ENCODE measurements around the gene SRA1.

SRA1 gene

DNA sequence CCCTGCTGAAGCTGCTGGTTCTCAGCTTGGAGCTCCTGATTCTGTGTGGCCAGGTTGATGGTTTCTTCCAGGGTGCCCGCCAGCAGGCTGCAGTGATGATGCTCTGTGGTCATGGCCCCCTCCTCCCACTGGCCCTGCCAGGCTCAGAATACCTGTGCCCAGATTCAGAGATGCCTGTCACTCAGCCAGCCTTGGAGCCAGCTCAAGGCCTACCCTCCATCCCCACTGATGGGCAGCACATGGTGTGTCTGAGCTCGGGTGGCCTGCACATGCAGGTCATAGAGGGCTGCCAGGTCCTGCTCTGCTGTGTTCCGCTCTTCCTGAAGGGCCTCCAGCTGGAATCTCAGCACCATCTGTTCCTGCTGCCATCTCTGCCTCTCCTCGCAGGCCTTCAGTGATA is 12.8 kb upstream of the SRA1 start:
- no peak for FAIRE-seq

GRCh38 chr5:140569197-140569596 is 11.9 kb upstream of the SRA1 start:
- no peak for FAIRE-seq

- no peak for FAIRE-seq
Observed at GRCh38 chr5:140568443-140569063, 11.3 kb upstream of the SRA1 start.

- no peak for FAIRE-seq
Observed at GRCh38 chr5:140567871-140568270, 10.6 kb upstream of the SRA1 start.

DNA sequence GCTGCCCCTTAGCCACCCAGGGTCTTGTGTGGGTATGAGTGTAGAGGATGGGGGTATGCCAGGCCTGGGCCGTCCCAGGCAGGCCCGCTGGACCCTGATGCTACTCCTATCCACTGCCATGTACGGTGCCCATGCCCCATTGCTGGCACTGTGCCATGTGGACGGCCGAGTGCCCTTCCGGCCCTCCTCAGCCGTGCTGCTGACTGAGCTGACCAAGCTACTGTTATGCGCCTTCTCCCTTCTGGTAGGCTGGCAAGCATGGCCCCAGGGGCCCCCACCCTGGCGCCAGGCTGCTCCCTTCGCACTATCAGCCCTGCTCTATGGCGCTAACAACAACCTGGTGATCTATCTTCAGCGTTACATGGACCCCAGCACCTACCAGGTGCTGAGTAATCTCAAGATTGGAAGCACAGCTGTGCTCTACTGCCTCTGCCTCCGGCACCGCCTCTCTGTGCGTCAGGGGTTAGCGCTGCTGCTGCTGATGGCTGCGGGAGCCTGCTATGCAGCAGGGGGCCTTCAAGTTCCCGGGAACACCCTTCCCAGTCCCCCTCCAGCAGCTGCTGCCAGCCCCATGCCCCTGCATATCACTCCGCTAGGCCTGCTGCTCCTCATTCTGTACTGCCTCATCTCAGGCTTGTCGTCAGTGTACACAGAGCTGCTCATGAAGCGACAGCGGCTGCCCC is 10.0 kb upstream of the SRA1 start:
- no peak for FAIRE-seq

DNA sequence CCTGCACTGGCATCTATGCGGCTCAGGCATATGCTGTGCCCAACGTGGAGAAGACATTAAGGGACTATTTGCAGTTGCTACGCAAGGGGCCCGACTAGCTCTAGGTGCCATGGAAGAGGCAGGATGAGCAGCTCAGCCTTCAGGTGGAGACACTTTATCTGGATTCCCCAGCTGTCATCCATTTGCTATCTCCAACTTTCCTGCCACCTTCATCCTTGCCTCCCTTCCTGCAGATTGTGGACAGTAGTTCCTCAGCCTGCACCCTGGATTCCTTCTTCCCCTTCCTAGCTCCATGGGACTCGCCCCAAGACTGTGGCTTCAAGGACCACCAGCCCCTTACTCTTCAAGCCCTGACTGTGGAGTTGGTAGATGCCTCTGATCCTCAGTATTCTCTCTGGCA is 9.4 kb upstream of the SRA1 start:
- no peak for FAIRE-seq

GRCh38 chr5:140565780-140566095 is 8.5 kb upstream of the SRA1 start:
- no peak for FAIRE-seq

DNA sequence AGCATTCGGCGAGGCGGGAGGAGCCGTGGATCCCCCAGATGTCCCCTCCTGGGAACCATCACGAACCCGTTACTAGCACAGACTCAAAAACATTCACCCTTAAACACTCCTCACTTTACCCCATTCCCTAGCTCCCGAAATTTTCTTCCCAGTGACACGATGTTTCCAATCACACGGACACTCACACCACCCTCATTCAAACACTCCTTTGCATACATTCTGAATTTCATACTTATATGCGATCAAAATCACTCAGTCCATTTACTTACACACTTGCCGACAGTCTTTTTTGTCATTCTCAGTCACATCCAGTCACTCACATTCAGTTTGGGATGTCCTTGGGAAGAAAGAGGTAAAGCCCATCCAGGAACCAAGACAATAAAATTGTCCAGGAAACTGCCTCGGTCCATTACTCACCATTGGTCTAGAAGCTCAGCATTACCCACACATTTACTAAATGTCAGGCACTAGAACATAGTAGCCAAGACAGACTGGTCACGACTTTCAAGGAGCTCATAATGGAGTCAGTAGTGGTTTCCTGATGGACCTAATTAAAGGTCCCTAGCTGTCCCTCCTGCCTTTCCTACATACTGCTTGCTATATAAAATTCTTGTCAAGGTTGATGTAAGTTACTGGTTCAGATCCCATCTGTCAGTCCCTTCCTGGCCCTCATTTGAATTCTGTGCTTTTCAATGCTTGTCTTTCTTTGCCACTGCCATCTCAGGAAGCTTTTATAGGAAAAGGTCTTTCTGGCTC is 7.9 kb upstream of the SRA1 start:
- FAIRE-seq: no peak

DNA sequence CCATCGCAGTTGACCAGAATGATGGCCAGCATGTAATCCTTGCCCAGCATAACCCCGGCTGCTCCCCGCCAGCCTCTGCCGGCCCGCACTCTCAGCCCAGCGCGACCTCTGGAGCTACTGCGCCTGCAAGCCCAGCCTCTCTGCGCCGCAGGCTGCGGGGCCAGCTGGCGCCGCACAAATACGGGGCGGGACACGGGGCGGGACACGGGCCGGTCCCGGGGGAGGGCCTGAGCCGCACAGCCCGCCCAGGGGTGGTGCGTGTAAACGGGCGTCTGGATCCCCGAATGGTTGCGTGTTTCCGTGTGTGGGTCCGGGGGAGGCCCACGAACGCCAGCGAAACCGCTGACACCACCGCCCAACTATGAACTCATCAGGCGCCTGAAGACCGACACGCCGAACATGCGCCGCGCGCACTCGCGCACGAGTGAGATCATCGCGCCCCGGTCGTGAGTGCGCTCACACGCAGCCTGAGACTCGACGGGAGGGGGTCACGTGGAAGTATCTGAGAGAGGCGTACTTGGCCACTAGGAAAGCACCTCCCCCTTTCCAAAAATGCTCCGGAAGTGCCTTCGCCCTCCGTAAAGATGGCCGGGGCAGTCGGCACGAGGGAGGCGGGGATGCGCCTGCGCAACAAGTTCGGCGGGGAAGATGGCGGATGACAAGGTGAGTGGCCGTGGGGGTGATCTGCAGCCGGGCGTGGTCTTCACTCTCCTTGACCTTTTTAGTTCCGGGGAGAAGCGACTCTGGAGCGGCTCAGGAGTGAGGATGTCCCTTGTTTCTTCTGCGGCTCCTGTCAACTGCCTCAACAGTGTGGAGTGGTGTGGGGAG is 7.1 kb upstream of the SRA1 start, which contains the start of the genes APBB3 and SLC35A4:
APBB3 (minus strand) TSS at position 403 of the 828 bp plus-strand sequence; CDS start at position 50, 353 bp downstream.
SLC35A4 (plus strand) TSS at position 633 of the 828 bp plus-strand sequence. CDS start 2,342 bp downstream, outside the sequence.
- peak; percentile 74 for FAIRE-seq

GRCh38 chr5:140563596-140563995 is 6.3 kb upstream of the SRA1 start:
- no peak for FAIRE-seq

DNA sequence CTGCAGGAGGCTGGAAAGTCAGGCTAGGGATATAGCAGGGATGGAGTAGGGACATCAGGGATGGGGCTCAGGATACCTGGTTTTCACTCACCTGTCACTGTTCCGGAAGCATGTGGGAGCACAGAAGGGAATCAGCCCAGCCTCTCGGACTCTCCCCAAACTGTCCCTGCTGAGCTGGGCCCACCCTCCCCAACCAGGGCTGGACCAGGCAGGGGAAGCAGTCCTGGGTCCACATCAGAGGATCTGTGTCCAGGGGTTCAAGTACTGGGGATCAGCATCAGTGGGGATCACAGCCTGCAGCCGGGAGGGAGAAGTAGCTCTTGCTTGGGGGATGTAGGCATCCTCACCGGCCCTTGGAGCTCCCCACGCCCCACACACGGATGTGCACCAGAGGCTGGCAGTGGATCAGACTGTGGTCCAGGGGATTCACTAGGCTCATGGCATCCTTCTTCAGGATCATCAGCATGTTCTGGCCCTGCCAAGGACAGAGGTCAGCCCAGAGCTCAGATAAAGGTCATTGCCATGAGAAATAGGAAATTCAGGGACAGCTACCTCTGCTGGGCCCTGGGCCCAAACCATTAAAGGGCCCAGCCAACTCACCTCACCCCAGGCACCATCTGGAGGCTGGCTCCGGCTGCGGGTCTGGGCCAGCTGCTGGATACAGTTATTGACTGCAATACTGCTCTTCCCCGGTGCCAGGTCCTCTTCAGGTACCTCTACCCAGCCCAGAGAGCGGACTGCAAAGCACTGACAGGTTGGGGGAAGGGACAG is 4.7 kb upstream of the SRA1 start:
- no peak for FAIRE-seq

DNA sequence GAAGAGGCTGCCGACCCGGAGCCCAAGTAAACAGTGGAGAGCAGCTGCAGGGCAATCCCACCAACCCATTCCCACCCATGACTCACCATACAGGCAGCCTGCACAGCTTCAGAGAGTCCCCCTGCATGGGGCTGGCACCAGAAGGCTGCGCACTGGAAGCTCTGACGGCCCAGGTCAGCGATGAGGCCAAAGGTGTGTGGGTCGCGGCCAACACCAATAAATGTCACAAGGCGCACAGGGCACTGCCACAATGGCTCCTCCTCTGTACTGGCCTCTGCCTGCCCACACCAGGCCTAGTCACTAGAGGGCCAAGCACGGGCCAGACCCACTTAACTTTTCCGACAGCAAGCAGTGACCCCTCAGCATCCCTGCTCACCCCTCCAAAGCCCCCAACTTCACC is 3.0 kb upstream of the SRA1 start:
- no peak for FAIRE-seq

GRCh38 chr5:140558542-140558941 is 1.3 kb upstream of the SRA1 start:
- no peak for FAIRE-seq

GRCh38 chr5:140557965-140558364 is 692 bp upstream of the SRA1 start:
- FAIRE-seq: no peak

DNA sequence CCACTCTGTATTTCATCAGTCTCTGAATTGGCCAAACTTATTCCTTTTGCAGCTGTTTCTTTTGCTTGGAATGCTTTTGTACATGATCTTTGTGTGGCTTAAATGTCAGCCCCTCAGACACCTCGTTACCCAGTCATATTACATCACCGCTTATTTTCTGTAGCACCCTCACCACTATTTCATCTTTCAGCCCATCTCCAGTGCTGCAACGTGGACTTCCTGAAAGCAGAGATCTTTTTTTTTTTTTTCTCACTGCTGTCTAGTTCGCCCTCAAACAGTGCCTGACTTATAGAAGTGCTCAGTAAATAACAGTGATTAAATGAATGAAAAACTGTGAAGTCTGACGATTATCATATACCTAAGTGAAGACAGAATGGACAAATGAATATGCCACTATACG is 835 bp downstream of the SRA1 start:
- no peak for FAIRE-seq

- no peak for FAIRE-seq
Observed at GRCh38 chr5:140555747-140556312, 1.4 kb downstream of the SRA1 start.

DNA sequence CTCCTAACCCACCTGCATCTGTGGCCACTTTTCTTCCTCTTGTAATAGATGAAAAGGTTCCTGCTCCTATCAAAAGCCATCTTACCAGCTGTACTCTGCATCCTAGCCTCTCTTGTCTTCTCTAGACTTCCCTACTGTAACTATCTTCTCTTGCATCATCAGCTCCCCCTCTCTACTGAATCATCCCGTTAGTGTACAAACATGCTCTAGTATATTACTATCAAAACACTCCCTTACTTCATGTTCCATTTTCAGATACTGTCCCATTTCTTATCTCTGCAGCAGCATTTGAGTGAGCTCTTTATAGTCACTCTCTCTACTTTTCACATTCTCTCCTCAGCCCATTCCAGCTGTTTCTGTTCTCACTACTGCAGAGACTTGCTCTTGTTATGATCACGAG is 2.8 kb downstream of the SRA1 start:
- FAIRE-seq: no peak

DNA sequence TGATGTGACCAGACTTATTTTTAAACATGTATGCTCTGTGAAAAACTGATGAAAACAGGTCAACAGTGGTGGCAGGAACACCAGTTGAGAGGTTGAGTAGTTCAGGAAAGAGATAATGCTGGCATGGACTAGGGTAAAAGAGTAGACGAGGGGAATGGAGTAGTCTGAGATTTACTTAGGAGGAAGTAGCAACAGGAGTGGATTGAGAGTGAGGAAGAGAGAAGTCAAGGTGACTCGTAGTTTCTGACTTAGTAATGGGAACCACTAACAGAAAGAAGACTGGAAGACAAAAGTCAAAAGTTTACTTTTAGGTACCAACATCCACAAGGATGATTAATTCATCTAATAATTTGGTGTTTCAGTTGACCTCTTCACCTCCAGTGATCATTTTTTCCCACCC is 3.6 kb downstream of the SRA1 start:
- no peak for FAIRE-seq

GRCh38 chr5:140551872-140552271 is 5.4 kb downstream of the SRA1 start:
- no peak for FAIRE-seq

DNA sequence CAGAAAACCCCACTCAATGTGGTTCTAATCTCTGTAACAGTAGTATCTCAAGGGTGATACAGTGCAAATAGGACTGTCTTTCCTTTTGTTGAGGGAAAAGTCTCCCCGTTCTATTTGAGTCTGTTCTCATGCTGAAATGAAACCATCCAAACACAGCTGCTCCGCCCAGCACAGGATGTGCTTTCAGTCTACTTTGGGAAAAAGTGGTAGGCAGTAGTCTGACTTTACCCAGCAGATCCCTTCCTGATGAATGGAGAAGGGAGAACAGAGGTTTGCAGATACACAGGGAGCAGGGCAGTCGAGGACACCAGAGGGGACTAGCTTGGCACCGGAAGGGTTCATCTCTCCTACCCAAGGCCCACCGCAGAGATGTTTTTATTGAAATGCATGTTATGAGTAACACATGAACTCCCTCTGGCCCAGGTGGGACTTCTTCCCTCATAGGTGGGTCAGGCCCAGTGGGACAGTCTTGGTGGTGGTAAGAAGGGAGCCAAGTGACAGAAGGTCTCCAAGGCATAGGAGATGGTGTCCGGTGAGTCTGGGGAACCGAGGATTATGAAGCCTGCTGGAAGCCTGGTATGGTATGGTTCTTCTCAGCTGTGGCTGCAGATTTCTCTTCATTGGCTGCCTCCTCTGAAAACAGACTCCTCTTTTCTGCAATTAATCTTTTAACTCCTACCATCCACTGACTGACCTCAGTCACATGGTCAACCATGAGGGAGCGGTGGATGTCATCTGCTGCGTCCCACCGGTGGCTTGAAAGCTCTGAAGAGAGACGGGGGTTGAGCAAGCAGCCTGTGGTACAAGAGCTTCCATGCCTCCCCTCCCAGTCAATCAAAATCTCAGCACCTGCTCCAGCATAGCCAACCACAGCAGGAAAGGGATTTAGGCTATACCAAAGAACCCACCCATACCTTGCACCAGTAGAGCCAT is 6.9 kb downstream of the SRA1 start:
- no peak for FAIRE-seq

All from colon (tissue), 2 donors.